GM12872 (cell line): Measurements from ENCODE around the gene CPN2.

Experiments used
- TF ChIP-seq, protein P1 (sequence below): IDR thresholded peaks from 3 replicates; pipeline ENCODE4 v1.5.1; 2011; ENCODE audit warnings: low read depth, mild to moderate bottlenecking, low read length, moderate library complexity; ENCODE audit not compliant: insufficient read depth

The CPN2 gene

GRCh38 chr3:194351080-194351672 lies at the start of gene CPN2:
Gene CPN2, minus strand, starts transcription at chr3:194351328. Its CDS starts 8,626 bp downstream, at chr3:194342702.
- TF ChIP-seq, protein P1, sequence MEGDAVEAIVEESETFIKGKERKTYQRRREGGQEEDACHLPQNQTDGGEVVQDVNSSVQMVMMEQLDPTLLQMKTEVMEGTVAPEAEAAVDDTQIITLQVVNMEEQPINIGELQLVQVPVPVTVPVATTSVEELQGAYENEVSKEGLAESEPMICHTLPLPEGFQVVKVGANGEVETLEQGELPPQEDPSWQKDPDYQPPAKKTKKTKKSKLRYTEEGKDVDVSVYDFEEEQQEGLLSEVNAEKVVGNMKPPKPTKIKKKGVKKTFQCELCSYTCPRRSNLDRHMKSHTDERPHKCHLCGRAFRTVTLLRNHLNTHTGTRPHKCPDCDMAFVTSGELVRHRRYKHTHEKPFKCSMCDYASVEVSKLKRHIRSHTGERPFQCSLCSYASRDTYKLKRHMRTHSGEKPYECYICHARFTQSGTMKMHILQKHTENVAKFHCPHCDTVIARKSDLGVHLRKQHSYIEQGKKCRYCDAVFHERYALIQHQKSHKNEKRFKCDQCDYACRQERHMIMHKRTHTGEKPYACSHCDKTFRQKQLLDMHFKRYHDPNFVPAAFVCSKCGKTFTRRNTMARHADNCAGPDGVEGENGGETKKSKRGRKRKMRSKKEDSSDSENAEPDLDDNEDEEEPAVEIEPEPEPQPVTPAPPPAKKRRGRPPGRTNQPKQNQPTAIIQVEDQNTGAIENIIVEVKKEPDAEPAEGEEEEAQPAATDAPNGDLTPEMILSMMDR, result no peak

- TF ChIP-seq, protein P1, result no peak
Observed at GRCh38 chr3:194399874-194400411, 48.8 kb upstream of the CPN2 start.

GRCh38 chr3:194399166-194399565 lies 48.0 kb upstream of the CPN2 start, which contains the start of gene GP5:
Gene GP5, minus strand, starts transcription at chr3:194399266. Its CDS starts 984 bp downstream, at chr3:194398282.
- TF ChIP-seq, protein P1, result no peak

GRCh38 chr3:194397757-194398312 lies 46.7 kb upstream of the CPN2 start:
- TF ChIP-seq, protein P1, result no peak

GRCh38 chr3:194396859-194397756 lies 46.0 kb upstream of the CPN2 start:
- TF ChIP-seq, protein P1, result no peak

GRCh38 chr3:194396539-194396858 lies 45.4 kb upstream of the CPN2 start:
- TF ChIP-seq, protein P1, result no peak
